Left hindlimb (tissue), 1 donor: ENCODE data around the gene MEPCE.
A peak's percentile ranks its signal among the peaks of the same experiment; 100 is the strongest.

Experiments
- DNase-seq: peaks from one replicate; pipeline ENCODE4 v3.0.0-alpha.2; 2018

MEPCE gene

DNA sequence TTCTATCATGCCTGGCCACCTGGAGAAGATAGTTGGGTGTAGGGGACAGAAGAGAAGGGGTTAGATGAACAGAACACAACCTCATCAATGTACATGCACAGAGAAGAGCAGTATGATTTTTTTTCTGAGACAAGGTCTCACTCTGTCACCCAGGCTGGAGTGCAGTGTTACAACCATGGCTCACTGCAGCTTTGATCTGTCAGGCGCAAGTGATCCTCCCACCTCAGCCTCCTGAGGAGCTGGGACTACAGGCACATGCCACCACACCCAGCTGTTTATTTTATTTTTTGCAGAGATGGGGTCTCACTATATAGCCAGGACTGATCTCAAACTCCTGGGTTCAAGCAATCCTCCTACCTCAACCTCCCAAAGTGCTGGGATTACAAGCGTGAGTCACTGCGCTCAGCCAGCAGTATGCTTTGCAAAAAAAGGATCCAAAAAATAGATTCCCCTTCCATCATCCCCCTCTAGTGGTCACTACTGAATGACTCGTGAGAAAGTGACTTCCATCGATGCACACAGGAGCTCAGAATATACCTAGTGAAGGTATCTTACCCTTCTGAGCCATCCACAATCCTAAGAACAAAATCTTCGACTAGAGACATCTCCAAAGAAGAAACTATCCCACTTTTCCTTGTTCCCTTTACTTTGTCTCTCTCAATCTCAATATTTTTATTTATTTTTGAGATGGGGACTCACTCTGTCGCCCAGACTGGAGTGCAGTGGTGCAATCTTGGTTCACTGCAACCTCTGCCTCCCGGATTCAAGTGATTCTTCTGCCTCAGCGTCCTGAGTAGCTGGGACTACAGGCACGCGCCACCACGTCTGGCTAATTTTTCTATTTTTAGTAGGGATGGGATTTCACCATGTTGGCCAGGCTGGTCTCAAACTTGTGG, 22.1 kb upstream of the MEPCE start:
- no peak for DNase-seq

DNA sequence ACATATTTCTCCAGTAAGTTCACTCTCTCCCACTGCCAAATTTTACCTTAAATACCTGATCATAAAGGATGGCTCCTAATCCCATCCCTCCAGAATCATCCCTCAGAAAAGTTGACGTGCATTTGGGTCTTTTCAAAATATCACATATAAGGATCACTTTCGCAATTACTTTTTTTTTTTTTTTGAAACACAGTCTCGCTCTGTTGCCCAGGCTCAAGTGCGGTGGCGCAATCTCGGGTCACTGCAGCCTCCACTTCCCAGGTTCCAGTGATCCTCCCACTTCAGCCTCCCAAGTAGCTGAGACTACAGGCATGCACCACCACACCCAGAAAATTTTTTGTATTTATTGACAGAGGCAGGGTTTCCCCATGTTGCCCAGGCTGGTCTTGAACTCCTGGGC, 18.5 kb upstream of the MEPCE start:
- no peak for DNase-seq

DNA sequence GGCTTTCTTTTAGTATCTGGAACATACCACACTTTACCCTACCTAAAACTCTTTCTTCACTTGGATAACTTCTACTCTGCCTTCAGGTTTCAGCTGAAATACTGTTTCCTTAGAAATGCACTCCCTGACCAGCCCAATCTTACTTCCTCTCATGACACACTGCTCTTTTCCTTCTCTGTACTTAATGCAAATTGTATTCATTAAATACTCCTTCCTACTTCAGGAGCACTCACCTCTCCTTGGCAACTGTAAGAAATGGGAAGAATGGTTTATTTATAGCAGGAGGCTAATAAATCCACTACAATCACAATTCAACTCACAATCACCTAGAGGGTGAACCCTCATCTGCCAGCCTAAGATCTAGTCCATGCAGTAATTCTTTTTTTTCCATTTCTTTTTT, 16.3 kb upstream of the MEPCE start:
- no peak for DNase-seq

DNA sequence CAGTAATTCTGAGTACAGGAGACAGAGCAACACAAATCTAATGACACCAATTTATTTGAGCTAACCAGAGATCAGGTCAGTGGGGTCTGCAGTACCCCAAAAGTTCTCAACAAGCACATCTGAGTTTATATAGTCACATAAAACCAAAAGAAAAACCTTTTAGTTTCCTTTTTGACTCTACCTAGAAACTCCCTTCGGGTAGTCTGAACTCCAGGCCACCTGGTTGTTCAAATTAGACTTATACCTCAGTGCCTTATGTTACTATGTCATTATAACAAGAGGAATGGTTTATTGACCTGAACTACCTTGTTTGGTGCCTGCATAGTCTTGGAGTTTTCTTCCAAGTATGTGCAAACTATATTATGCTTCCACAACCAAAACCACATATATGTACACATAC, 15.7 kb upstream of the MEPCE start:
- no peak for DNase-seq

DNA sequence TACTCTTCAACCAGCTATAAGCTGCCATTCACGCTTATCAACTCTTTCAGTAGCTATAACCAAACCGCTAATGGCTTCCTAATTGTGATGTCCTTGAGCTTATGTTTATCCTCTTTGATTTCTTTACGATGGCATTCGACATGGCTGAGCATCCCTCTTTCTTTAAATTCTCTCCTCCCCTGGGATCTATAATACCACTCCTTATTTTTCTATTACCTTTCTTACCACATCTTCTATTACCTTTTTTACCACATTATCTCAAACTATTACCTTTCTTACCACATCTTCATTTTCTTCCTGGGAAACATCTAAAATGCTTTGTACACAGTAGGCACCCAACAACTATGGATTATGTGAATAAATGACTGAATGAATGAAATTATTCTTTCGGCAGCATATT, 14.2 kb upstream of the MEPCE start:
- DNase-seq, result no peak

DNA sequence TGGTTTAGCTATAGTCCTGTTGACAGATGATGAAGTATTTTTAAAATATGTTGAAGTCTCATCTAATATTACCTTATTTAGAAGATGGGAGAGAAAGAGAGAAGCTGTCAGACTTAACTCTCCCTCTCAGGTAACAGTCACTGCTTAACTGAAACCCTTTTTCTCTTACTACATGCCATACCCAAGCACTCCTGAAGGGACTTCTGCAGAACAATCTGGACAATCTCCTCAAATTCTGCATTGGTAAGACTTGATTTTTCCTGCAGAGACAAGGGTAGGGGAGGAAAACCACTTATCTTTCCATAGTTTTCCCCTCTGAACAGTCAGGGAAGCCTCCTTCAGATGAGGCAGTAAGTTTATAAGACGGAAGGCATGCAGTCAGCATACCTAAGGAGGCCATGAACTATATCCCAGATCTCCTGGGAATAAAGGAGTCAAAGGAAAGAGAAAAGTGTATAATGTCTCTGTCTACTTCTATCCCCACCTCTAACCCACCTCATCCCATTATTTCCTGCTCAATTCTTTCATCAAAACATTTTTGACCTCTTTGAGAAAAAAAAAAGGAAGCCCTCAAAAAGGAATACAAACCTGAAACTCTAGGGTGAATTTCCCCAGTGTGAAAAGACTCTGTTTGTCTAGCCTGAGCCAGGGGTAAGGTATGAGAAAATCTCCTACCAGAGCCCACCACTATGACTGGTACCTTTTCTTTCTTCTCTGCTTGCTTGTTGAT, 10.5 kb upstream of the MEPCE start:
- no peak for DNase-seq

DNA sequence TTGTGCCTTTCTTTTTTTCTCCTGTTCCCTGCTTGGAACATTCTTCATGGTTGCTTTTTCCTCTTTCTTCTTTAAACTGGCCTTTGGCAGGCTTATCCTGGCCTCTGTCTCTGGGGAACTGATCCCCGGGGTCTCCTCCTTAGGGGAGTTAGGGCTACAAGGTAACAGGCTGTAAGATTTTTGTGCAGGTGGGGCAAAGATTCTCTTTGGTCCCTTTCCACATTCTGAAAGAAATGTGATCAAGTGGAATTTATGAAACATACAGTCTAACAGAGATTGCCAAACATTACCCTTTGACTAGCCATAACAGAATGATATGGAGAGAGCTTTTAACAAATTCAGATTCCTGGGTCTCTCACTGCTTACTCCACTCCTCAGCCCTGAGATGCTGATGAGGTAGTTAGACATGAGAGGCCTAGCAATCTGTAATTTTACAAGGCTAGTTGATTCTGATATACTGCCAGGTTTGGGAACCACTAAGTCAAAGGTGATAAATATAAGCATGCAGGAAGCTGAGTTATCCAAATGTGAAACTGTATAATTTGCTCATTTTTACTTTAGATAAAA, 9.9 kb upstream of the MEPCE start:
- no peak for DNase-seq

DNA sequence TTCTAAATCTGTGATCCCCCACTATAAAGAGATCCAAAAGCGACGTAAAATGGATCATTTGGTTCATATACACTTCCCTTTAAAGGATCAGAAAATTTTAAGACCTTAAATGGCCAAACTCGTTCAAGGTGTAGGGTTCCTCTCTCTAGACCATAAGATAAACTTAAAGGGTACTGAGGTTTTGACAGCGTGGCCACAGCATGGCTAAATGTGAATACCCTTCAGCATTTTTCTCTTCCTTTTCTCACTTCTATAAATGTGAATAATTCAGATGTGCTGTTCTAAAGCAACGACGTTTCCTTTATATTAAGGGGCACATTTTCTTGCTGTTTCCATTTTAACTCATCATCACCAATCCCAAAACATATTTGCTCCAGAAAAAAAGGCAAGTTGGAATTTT, 6.3 kb upstream of the MEPCE start:
- DNase-seq, result no peak

DNA sequence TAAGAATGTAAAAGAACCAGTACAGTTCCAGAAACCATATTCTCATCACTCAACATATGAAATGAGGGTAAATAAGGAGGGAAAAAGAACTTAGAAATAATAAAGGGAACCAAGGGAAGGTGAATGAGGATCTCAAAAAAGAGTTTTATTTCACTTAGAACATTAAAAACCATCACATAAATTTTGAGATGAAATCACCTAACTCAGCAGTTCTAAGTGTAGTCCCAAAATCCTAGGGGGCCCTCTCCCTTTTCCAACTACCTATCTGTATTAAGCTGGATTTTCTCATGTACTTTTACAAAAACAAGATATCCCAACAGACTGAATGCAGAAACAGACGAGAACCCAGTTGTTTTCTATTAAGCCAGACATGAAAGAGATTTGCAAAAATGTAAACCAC, 4.3 kb upstream of the MEPCE start:
- DNase-seq, result no peak

DNA sequence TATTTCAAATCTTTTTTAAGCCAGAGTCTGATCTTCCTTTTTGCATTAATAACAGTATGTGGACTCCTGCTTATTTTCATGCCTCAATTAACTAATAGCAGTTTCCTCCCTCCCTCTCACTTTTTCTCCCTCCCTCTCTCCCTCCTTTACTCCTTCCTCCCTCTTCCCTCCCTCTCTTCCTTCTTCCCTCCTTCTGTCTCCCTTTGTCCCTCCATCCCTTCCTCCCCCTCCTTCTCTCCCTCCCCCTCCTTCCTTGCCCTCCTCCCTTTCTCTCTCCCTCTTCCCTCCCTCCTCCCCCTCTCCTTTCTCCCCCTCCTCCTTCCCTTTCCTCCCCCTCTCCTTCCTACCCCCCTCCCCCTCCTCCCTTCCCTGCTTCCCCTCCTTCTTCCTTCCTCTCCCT, 3.1 kb upstream of the MEPCE start:
- no peak for DNase-seq

DNA sequence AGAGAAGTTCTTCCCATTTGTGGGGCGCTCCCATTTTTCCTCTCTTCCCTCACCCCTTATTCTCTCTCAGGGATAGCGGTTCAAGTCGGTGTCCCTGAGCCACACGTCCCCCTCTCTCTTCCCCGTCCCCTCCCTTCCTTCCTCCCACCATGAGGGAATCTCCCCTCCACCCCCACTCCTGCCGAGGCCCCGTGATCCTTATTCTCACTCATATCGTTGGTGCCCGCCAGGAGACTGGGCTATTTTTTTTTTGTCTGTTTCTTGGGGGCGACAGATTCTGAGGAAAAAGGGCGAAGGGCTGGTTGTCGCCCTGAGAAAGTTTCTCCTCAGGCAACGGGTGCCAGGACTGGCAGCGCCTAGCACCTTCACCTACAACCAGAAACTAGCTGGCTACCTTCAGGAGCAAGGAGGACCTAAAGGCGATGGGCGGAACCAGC, 1.9 kb upstream of the MEPCE start:
- no peak for DNase-seq

DNA sequence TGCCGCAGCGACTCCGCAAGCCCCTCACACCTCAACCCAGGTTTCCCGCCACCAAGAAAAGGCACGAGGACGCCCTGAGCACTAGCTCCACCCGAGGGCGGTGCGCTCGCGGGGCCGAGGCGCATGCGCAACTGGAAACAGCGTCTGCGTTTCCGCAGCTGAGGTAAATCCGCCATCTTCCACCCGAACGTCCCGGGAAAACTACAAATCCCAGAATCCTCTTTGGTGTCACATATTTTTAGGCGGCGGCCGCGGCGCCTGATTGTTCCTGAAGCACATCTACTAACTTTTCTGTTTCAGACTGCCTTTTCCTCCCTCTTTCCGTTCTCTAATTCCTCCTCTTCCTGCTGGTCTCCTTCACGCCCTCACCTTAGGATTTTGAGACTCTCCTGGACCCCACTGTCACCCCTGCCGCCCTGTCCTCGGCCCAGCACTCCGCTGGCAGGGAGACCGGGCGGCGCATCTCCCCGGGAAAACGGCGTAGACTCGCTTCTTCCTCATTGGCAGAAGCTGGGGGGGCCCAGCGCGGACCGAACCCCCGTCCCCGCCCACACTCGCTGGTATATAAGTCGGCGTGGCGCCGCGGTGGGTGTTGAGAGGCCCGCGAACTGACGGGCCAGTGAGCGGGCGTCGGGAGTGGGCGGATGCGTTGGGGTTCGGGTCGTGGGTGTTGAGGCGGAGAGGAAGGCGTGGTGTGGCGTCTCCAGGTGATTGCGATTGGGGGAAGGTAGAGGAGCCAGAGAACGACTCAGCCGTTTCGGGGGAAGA, 1.2 kb upstream of the MEPCE start, which contains the start of gene ZCWPW1:
Gene ZCWPW1, minus strand, starts transcription at position 505 of the 768 bp plus-strand sequence. CDS start 8,054 bp downstream, outside the sequence.
- peak; percentile 98 for DNase-seq

DNA sequence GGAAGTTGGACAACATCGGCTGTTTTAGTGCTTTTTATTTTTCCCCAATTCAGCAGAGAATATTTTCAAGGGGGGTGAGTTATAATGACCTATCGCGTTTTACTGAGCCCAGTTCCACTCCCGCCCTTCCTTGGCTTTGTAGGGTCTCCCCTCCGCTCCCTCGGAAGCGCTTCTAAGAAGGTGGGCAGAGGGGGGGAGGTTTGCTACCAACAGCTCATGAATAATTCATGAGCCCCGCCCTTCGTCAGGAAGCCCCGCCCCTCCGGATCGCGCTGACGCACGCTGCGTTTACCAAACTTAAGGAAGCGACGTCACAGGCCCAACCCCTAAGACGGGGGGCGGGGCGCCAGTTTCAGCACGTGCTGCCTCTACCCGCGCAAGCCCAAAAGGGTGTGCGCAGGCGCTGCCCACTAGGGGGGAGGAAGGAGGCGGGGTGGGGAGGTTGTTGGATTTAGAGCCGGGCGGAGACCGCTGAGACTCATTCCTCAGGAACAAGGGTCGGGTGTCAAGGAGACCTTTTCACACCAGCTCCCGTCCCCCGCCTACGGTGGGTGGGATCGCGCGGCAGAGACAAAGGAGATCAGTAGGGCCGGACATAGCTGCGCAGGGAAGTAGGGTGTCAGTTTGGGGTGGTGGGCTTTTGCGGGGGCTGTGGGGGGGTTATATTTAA, 529 bp upstream of the MEPCE start:
- DNase-seq, result peak; percentile 100

DNA sequence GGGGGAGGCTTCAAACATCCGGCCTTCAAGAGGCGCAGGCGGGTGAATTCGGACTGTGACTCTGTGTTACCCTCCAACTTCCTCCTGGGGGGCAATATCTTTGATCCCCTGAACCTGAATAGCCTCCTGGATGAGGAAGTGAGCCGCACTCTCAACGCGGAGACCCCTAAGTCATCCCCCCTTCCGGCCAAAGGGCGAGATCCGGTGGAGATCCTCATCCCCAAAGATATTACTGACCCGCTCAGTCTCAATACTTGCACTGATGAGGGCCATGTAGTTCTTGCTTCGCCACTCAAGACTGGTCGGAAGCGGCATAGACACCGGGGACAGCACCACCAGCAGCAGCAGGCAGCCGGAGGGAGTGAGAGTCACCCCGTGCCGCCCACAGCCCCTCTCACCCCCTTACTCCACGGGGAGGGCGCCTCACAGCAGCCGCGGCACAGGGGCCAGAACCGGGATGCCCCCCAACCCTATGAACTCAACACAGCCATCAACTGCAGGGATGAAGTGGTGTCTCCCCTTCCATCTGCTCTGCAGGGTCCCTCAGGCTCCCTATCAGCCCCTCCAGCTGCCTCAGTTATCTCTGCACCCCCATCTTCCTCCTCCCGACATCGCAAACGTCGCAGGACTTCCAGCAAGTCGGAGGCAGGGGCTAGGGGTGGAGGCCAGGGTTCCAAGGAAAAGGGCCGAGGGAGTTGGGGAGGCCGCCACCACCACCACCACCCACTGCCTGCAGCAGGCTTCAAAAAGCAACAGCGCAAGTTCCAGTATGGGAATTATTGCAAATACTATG, 1.1 kb downstream of the MEPCE start:
- peak; percentile 43 for DNase-seq

DNA sequence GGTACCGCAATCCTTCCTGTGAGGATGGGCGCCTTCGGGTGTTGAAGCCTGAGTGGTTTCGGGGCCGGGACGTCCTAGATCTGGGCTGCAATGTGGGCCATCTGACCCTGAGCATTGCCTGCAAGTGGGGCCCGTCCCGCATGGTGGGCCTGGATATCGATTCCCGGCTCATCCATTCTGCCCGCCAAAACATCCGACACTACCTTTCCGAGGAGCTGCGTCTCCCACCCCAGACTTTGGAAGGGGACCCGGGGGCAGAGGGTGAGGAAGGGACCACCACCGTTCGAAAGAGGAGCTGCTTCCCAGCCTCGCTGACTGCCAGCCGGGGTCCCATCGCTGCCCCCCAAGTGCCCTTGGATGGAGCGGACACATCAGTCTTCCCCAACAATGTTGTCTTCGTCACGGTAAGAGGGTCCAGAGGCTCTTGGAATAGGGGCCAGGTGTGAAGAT, 1.7 kb downstream of the MEPCE start:
- no peak for DNase-seq

DNA sequence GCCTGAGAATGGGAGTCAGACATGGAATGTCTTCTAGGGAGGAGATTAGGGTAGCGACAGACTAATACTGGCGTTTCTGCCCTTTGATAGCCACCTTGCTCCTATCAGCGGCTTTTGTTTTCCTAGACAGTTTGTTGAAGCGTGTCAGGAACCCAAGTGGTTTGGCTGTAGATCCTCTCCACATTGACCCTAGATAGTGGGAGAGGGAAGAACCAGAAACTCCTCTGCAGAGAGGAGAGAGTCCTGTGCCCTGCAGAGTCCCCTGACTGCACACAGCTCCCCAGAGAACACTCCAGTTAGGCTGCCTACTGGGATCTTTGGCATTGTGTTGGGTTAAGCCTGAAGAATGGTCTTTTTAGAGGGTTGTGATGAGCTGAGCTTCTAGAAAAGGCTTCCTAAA, 2.4 kb downstream of the MEPCE start:
- no peak for DNase-seq

DNA sequence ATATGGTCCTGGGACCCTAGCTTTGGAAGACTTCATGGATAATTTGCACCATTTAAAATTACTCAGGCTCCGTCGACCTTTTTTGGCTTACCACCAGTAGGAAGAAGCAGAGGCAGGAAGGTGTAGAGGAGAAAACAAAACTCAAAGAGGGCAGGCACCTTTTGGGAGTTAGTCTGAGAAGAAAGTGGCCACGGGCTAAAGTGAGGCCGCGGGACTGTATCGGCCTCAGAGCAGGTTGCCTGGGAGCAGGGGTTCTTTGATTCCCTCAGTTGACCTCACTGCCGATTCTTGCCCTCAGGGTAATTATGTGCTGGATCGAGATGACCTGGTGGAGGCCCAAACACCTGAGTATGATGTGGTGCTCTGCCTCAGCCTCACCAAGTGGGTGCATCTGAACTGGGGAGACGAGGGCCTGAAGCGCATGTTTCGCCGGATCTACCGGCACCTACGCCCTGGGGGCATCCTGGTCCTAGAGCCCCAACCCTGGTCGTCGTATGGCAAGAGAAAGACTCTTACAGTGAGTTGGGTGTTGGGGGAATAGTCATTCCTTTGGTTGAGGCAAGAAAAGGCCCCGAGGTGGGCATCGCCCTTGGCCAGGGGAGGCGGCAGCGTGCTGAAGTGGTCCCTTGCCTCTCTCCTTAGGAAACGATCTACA, 3.1 kb downstream of the MEPCE start:
- DNase-seq, result no peak

DNA sequence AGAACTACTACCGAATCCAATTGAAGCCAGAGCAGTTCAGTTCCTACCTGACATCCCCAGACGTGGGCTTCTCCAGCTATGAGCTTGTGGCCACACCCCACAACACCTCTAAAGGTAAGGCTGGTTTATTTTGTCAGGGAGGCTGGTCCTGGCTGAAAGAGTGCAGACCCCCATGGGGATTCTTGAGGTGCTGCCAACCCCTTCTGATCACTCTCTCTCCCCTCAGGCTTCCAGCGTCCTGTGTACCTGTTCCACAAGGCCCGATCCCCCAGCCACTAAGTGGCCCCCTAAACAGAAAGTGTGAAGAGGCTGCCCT, 3.6 kb downstream of the MEPCE start:
- DNase-seq, result no peak

DNA sequence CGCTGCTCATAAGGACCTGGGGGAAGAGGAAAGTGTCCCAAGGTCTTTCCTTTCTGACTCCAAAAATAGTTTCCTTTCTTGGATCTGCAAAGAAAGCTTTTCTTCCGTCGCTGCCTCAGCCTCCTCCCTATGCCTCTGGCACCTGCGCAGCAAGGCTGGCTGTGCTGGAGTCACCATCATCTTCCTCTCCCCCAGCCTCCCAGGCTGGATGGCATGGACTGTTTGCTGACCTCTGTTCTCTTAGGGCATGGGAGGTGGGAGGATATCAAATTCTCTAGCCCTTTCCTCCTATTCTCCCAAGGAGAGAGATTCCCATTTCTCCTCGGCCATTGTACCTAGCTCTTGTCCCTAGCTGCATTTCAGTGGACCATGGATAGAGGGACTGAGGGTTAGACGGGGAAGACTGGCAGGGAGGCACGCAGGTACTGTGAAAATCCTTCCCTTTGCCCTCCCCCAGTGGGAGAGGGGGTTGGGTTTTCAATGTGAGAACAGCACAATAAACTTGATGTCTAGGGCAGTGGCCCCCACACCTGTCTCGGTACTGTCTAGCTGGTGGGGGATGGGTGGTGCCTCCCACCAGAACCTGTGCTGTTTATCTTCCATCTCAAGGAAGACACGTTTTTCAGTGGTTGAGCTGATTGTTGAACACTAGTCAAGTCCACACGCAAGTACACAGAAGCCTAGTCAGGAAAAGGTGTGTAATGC, 4.1 kb downstream of the MEPCE start:
- no peak for DNase-seq
